NCI-H2029 treated with DMSO at 0.1 percent for 48 hours (cell line): ENCODE data around the gene MAN2B1.

Source experiments
- DNase-seq: peaks from one replicate; lab custom pipeline; 2025; lab: John Stamatoyannopoulos, UW

MAN2B1 gene

GRCh38 chr19:12617646-12618045, 48.9 kb downstream of the MAN2B1 start:
- no peak for DNase-seq

GRCh38 chr19:12611361-12611699, 55.2 kb downstream of the MAN2B1 start:
- DNase-seq: peak; percentile 38

- DNase-seq: peak; percentile 86
Observed at GRCh38 chr19:12610540-12611360, 55.8 kb downstream of the MAN2B1 start, which contains the start of the genes ZNF490 and ZNF791. Gene ZNF490 (minus strand): TSS chr19:12610813. CDS start chr19:12610680, 133 bp downstream. Gene ZNF791 (plus strand): TSS chr19:12610920. CDS start chr19:12611080, 160 bp downstream.

GRCh38 chr19:12607631-12608030, 58.9 kb downstream of the MAN2B1 start:
- DNase-seq: no peak

GRCh38 chr19:12606796-12607195, 59.7 kb downstream of the MAN2B1 start:
- no peak for DNase-seq

- DNase-seq: no peak
Observed at GRCh38 chr19:12603714-12604113, 62.8 kb downstream of the MAN2B1 start.

- no peak for DNase-seq
Observed at GRCh38 chr19:12597594-12597993, 68.9 kb downstream of the MAN2B1 start.

- DNase-seq: no peak
Observed at GRCh38 chr19:12596927-12597548, 69.5 kb downstream of the MAN2B1 start.
